GM23338 (cell line): Measurements from ENCODE around the gene TAB3. TPM values are rescaled to one million over a fixed set of nuclear protein-coding genes. Genes with fewer than 3 reads are reported as not detected.

Experiments used
- ATAC-seq: fragments of 200-7000 bp; cut with Tn5 transposase; 3 replicates; pipeline ENCODE4 v1.9.1; 2020
- DNase-seq: peaks from one replicate; pipeline ENCODE4 v3.0.0-alpha.2; 2015; ENCODE audit warnings: low spot score
- H2AFZ ChIP-seq: fragments of 200-600 bp; sonication (generic); 2 replicates; pipeline ENCODE4 v1.8.0; 2016; ENCODE audit warnings: antibody characterized with exemption, mild to moderate bottlenecking, moderate library complexity
- H3F3A ChIP-seq: fragments of 200-600 bp; sonication (generic); replicated peaks from 2 replicates; pipeline ENCODE4 v1.8.0; 2017; ENCODE audit warnings: antibody characterized with exemption, mixed run types, low read depth
- H3K27ac ChIP-seq: fragments of 200-600 bp; sonication (generic); 2 replicates; pipeline ENCODE4 v1.6.1; 2016; ENCODE audit warnings: low read depth
- H3K27me3 ChIP-seq: fragments of 200-600 bp; sonication (generic); 2 replicates; pipeline ENCODE4 v1.8.0; 2016; ENCODE audit warnings: mild to moderate bottlenecking, mixed run types, moderate library complexity; ENCODE audit not compliant: insufficient read depth
- H3K36me3 ChIP-seq: fragments of 200-600 bp; sonication (generic); 2 replicates; pipeline ENCODE4 v1.8.0; 2016; ENCODE audit warnings: mild to moderate bottlenecking; ENCODE audit not compliant: insufficient read depth
- H3K4me1 ChIP-seq: fragments of 200-600 bp; sonication (generic); 2 replicates; pipeline ENCODE4 v1.8.0; 2016; ENCODE audit warnings: mild to moderate bottlenecking, moderate library complexity; ENCODE audit not compliant: insufficient read depth
- H3K4me2 ChIP-seq: fragments of 200-600 bp; sonication (generic); 2 replicates; pipeline ENCODE4 v1.7.1; 2017; ENCODE audit warnings: mixed run types
- H3K4me3 ChIP-seq: fragments of 200-600 bp; sonication (generic); 2 replicates; pipeline ENCODE4 v1.6.1; 2016; ENCODE audit warnings: mixed run types
- H3K79me2 ChIP-seq: fragments of 200-600 bp; sonication (generic); replicated peaks from 2 replicates; pipeline ENCODE4 v1.8.0; 2017; ENCODE audit warnings: mild to moderate bottlenecking; ENCODE audit not compliant: insufficient read depth
- H3K9me2 ChIP-seq: fragments of 200-600 bp; sonication (generic); 2 replicates; pipeline ENCODE4 v1.8.0; 2017; ENCODE audit not compliant: insufficient read depth
- H4K20me1 ChIP-seq: fragments of 200-600 bp; sonication (generic); replicated peaks from 2 replicates; pipeline ENCODE4 v1.8.0; 2017; ENCODE audit warnings: mild to moderate bottlenecking; ENCODE audit not compliant: insufficient read depth
- H3K27ac Mint-ChIP-seq: 2 replicates; pipeline ENCODE4 v1.8.0; 2020; ENCODE audit warnings: inconsistent platforms, mild to moderate bottlenecking, moderate library complexity, mixed read lengths
- H3K27me3 Mint-ChIP-seq: 3 replicates; pipeline ENCODE4 v1.8.0; 2022; ENCODE audit warnings: low read depth, mild to moderate bottlenecking, moderate library complexity, mixed read lengths, inconsistent platforms; ENCODE audit not compliant: insufficient read depth, poor library complexity
- H3K36me3 Mint-ChIP-seq: 3 replicates; pipeline ENCODE4 v1.8.0; 2021; ENCODE audit warnings: low read depth, mild to moderate bottlenecking, inconsistent platforms, moderate library complexity, mixed read lengths
- H3K4me1 Mint-ChIP-seq: 3 replicates; pipeline ENCODE4 v1.8.0; 2020; ENCODE audit warnings: mild to moderate bottlenecking, inconsistent platforms, mixed read lengths
- H3K4me3 Mint-ChIP-seq: 3 replicates; pipeline ENCODE4 v1.8.0; 2021; ENCODE audit warnings: moderate library complexity, mild to moderate bottlenecking, inconsistent platforms, mixed read lengths
- H3K9me3 Mint-ChIP-seq: 3 replicates; pipeline ENCODE4 v1.8.0; 2020; ENCODE audit warnings: moderate library complexity, mild to moderate bottlenecking, inconsistent platforms, mixed read lengths
- CTCF ChIP-seq, 2 experiments: fragments of 200-600 bp in 1 of 2; sonication (generic) in 1 of 2; conservative IDR thresholded peaks; 2 replicates each; pipeline versions ENCODE4 v1.5.1 to v1.6.1; 2016 to 2017; ENCODE audit warnings: antibody characterized with exemption in 2 of 2, low read depth in 2 of 2, mild to moderate bottlenecking in 2 of 2, moderate library complexity in 1 of 2
- JUNB ChIP-seq: IDR thresholded peaks from one replicate; pipeline ENCODE4 v1.6.1; 2016; ENCODE audit warnings: antibody characterized with exemption; ENCODE audit not compliant: unreplicated experiment
- NANOG ChIP-seq: IDR thresholded peaks from 2 replicates; pipeline ENCODE4 v1.6.1; 2016; ENCODE audit warnings: antibody characterized with exemption, borderline replicate concordance
- REST ChIP-seq: IDR thresholded peaks from one replicate; pipeline ENCODE4 v1.6.1; 2018; ENCODE audit warnings: antibody characterized with exemption; ENCODE audit not compliant: unreplicated experiment
- STAT1 ChIP-seq: IDR thresholded peaks from one replicate; pipeline ENCODE4 v1.6.1; 2016; ENCODE audit warnings: antibody characterized with exemption; ENCODE audit not compliant: unreplicated experiment
- ZNF114 ChIP-seq: fragments of 250-450 bp; sonication (Bioruptor Pico); IDR thresholded peaks from 2 replicates; pipeline ENCODE4 v1.5.0; 2020; ENCODE audit warnings: mild to moderate bottlenecking, moderate library complexity
- ZNF462 ChIP-seq: fragments of 250-450 bp; sonication (Bioruptor Pico); IDR thresholded peaks from 2 replicates; pipeline ENCODE4 v1.5.0; 2020; ENCODE audit warnings: mild to moderate bottlenecking, moderate library complexity
- polyA plus RNA-seq: library from polyadenylated mRNA; unstranded; fragments of >200 nt; fragmentation: Nextera tagmentation; extraction: Ambion mirVana; gene quantifications from 2 replicates; pipeline ENCODE4 v1.2.1, GENCODE V29; 2016
- total RNA-seq: library from RNA; depleted of rRNA; stranded (reverse); fragments of >200 nt; shearing (Covaris generic); gene quantifications from 2 replicates; pipeline ENCODE4 v1.2.3, GENCODE V29; 2014

Gene TAB3
- total and polyA plus RNA-seq, 2 experiments from 2014 or later: 4.4 to 21.7 TPM

- H3K27me3 ChIP-seq: no peaks in the 10 kb centered on the region
- no peaks in the 10 kb centered on the region for H3K36me3 ChIP-seq
Observed at GRCh38 chrX:30865612-30866011, 23.4 kb downstream of the TAB3 start.

More at GRCh38 chrX:30865612-30866011, 23.4 kb downstream of the TAB3 start:
- Mint-ChIP-seq H3K27me3 (no peaks in the 10 kb centered on the region), H3K4me1 (peaks cover 2% of the 10 kb centered on the region; the same call in 1 of the 3 replicates), H3K9me3 (no peaks in the 10 kb centered on the region), H3K4me3 (no peak overlapping the region), H3K27ac (no peak overlapping the region), H3K36me3 (peaks cover 3% of the 10 kb centered on the region; the same call in 2 of the 3 replicates)
- Histone ChIP-seq H3K27ac (no peak overlapping the region), H3F3A (no peaks in the 10 kb centered on the region), H3K79me2 (no peaks in the 10 kb centered on the region), H2AFZ (no peak overlapping the region), H3K4me2 (no peak overlapping the region), H4K20me1 (no peaks in the 10 kb centered on the region), H3K4me1 (no peaks in the 10 kb centered on the region), H3K4me3 (no peak overlapping the region), H3K9me2 (no peaks in the 10 kb centered on the region)
- TF ChIP-seq CTCF (conservative IDR thresholded peaks at IDR 0.05; ENCODE audit: low read depth in 2 of 2) (no peak), JUNB (no peak), REST (no peak), STAT1 (no peak), ZNF462 (CRISPR knock-in tag) (no peak), ZNF114 (CRISPR knock-in tag) (no peak), NANOG (no peak)
- ATAC-seq (no peak), DNase-seq (no peak)
